NCI-H2227 treated with DMSO at 0.1 percent for 48 hours (cell line): ENCODE results near the gene AAK1.
"Not testable (repeated sequence)": the region's sequence is repeated elsewhere in the genome, so short reads cannot be mapped to it uniquely, and the experiment has no call there.

ENCODE experiments used
- DNase-seq: peaks from one replicate; lab custom pipeline; 2025; lab: John Stamatoyannopoulos, UW

AAK1 gene

DNA sequence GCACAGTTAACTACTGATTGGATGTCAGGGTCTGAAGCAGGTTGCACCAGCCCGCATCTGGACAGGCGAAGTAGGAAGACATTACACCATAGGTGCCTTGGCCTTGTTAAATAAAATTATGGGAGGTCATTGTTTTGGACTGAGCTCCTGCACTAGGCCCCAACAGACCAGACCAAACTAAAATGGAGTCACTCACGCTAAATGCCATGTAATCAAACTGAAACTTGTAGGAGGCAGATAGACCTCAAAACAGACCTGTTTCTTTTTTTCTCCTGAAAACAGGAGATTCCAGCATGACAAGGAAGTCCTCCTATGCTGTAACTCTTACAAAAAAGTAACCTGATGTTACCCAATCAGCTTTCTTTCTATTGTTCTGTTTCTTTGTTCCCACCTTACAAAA is 190.9 kb downstream of the AAK1 start:
- DNase-seq: no peak

- DNase-seq: no peak
Measured at GRCh38 chr2:69450735-69451416, 192.7 kb downstream of the AAK1 start.

DNA sequence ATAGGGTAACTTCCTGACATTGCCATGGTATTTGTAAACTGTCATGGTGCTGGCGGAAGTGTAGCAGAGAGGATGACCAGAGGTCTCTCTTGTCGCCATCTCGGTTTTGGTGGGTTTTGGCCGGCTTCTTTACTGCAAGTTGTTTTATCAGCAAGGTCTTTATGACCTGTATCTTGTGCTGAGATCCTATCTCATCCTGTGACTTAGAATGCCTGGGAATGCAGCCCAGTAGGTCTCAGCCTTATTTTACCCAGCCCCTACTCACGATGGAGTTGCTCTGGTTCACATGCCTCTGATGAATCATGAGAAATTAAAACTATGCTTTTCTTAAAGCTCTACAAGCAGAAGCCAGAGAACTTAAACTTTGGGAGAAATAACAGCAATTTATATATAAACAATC is 193.6 kb downstream of the AAK1 start:
- DNase-seq: no peak

DNA sequence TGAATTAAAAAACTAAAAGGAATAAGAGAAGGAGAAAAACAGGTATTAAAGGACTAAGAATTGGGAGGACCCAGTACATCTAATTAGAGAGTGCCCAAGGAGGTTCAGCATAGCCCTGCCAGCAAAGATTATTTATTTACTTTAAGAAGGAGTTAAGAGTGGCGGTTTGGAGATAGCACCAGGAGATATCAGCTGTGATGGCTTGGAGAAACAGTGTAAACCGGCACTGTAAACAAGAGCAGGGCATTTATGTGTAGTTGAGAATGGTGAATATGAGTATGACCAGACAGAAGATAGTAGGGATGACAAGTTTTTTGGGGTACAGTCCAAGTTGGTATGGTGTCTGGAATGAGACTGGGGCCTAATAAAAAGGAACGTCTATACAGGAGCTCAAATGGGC is 199.9 kb downstream of the AAK1 start:
- not testable (repeated sequence) for DNase-seq

DNA sequence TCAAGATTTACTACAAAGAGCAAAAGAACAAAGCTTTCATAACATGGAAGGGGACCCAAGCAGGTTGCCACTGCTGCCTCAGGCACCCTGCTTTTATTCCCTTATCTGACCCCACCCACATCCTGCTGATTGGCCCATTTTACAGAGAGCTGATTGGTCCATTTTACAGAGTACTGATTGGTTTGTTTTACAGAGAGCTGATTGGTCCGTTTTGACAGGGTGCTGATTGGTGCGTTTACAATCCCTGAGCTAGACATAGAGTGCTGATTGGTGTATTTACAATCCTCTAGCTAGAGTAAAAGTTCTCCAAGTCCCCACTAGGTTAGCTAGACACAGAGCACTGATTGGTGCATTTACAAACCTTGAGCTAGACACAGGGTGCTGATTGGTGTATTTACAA is 204.0 kb downstream of the AAK1 start:
- DNase-seq: not testable (repeated sequence)

- DNase-seq: no peak
Measured at GRCh38 chr2:69438580-69438979, 205.0 kb downstream of the AAK1 start.

DNA sequence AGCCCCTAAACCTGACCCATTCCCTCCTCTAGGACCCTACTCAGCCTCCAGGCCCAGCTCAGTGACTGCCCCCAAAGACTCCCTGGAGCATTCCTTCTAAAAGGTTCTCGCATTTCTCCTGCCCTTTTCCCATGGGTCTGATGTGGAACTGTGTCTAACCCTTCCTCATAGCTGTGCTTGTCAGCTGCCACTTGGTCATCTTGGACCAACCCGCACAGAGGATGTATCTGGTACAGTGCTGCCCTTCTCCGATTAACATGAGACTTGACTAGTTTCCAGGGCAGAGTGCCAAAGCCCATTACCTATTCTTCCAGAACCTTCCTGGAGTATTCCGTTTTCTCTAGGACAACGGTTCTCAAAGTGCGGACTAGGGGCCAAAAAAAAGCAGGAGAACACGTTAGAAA is 205.8 kb downstream of the AAK1 start:
- no peak for DNase-seq

GRCh38 chr2:69436938-69437750 is 206.4 kb downstream of the AAK1 start, which contains the start of gene NFU1:
NFU1 (minus strand) TSS chr2:69437435; CDS start chr2:69437422, 13 bp downstream.
- DNase-seq: peak; percentile 91

DNA sequence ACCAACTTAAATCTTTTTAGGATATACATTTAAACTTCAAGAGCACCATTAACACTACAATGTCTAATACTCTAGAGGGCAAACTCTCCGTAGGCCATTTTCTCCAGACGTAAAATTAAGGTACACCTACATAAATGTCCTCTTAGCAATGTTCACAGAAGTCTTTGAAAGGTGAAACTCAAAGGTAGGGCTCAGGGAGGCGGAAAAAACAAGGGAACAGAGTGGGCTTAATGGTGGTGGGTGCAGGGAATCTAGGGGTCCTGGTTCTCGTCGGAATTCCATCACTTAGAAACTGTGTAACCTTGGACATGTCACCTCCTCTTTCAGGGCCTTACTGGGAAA is 207.0 kb downstream of the AAK1 start:
- DNase-seq: no peak

DNA sequence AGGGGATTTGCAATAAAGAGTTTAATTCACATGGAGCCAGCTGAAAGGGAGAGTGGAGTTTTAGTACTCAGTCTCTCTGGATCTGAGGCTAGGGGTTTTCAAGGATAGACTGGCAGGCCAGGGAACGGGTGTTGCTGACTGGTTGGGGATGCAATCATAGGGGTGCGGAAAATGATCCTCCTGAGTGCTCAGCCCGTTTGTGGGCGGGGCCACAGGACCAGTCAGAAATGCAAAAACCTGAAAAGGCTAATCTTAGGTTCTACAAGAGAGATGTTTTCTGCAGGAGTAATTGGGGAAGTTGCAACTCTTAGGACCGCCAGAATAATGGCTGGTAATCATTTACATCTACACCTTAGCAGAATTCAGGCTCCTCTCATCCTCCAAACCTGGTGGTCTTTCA is 208.8 kb downstream of the AAK1 start:
- no peak for DNase-seq

DNA sequence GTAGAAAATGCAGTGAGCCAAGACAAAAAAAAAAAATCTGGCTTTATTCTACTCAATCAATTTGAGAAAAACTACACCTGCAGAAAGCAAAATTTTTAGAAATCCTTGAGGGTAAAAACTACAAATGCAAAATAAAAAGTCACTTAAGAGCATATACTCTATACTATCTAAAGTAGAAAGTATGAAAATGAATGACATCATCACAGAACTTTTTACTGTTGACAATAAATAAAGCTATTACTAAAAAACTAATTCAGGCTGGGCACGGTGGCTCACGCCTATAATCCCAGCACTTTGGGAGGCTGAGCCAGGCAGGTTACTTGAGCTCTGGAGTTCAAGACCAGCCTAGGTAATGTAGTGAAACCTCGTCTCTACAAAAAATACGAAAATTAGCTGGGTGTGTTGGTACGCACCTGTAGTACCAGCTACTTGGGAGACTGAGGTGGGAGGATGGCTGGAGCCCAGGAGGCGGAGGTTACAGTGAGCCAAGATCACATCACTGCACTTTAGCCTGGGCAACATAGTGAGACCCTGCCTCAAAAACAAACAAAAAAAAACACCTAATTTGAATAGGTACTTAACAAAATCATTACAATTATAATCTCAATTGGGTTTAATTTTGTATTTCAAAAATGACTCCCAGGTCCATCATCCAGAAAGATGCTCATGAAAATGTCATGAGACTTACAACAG is 213.9 kb downstream of the AAK1 start:
- DNase-seq: no peak

- no peak for DNase-seq
Measured at GRCh38 chr2:69428981-69429380, 214.6 kb downstream of the AAK1 start.

DNA sequence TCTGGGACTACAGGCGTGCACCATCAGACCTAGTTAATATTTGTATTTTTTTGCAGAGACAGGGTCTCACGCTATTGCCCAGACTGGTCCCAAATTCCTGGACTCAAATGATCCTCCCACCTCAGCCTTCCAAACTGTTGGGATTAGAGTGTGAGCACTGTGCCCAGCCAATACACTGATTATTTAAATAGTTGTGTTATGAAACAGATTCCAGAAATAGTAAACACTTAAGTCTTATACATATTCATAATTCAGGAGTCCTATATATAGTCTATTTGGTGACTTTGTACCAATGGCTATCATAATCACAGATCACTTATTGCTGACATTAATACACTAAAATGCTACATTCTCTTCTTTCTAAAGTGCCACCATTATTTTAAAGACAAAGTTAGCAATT is 219.1 kb downstream of the AAK1 start:
- DNase-seq: no peak

- DNase-seq: no peak
Measured at GRCh38 chr2:69422198-69422597, 221.3 kb downstream of the AAK1 start.

GRCh38 chr2:69419111-69419510 is 224.4 kb downstream of the AAK1 start:
- not testable (repeated sequence) for DNase-seq

- no peak for DNase-seq
Measured at GRCh38 chr2:69416147-69416546, 227.4 kb downstream of the AAK1 start.
